HepG2 (cell line): ENCODE measurements around the gene ALDOA. TPM values are rescaled to one million over a fixed set of nuclear protein-coding genes. Genes with fewer than 3 reads are reported as not detected.
A peak's percentile ranks its signal among the peaks of the same experiment; 100 is the strongest.

Source experiments
- CENPX ChIP-seq: sonication (generic); formaldehyde crosslinking; IDR thresholded peaks from 2 replicates; pipeline ENCODE4 v1.9.0; 2021; ENCODE audit warnings: mild to moderate bottlenecking, missing genetic modification reagents, moderate library complexity
- ELF4 ChIP-seq: sonication (generic); formaldehyde crosslinking; IDR thresholded peaks from 2 replicates; pipeline ENCODE4 v1.5.0; 2020; ENCODE audit warnings: missing genetic modification reagents, mild to moderate bottlenecking, moderate library complexity, borderline replicate concordance
- GATAD2A ChIP-seq: IDR thresholded peaks from 2 replicates; pipeline ENCODE4 v1.6.1; 2016
- HDAC6 ChIP-seq: fragments of 200-600 bp; sonication (generic); IDR thresholded peaks from 2 replicates; pipeline ENCODE4 v1.7.0; 2017; ENCODE audit warnings: mild to moderate bottlenecking, antibody characterized with exemption, low read length, low read depth
- HIVEP1 ChIP-seq: sonication (generic); formaldehyde crosslinking; IDR thresholded peaks from 2 replicates; pipeline ENCODE4 v1.4.0; 2020; ENCODE audit warnings: mild to moderate bottlenecking, missing genetic modification reagents
- HNRNPH1 ChIP-seq: fragments of 200-400 bp; formaldehyde crosslinking; optimal IDR thresholded peaks from 2 replicates; pipeline ENCODE3; 2017; ENCODE audit warnings: mild to moderate bottlenecking, low read depth, low read length
- KDM5B ChIP-seq: sonication (generic); formaldehyde crosslinking; IDR thresholded peaks from 2 replicates; pipeline ENCODE4 v1.4.0; 2020; ENCODE audit warnings: missing genetic modification reagents, mild to moderate bottlenecking, borderline replicate concordance
- KLF15 ChIP-seq: sonication (generic); formaldehyde crosslinking; IDR thresholded peaks from 2 replicates; pipeline ENCODE4 v1.8.1; 2023; ENCODE audit warnings: borderline replicate concordance, mild to moderate bottlenecking, inconsistent platforms, missing genetic modification reagents, mixed read lengths
- LBX2 ChIP-seq: sonication (generic); formaldehyde crosslinking; IDR thresholded peaks from 2 replicates; pipeline ENCODE4 v1.5.0; 2020; ENCODE audit warnings: missing genetic modification reagents, mild to moderate bottlenecking, borderline replicate concordance
- MATR3 ChIP-seq: sonication (generic); formaldehyde crosslinking; IDR thresholded peaks from 2 replicates; pipeline ENCODE4 v1.4.0; 2020; ENCODE audit warnings: missing genetic modification reagents
- MYNN ChIP-seq: sonication (generic); formaldehyde crosslinking; IDR thresholded peaks from 2 replicates; pipeline ENCODE4 v1.4.0; 2020; ENCODE audit warnings: mild to moderate bottlenecking, low read depth, missing genetic modification reagents
- NCOA1 ChIP-seq: sonication (generic); formaldehyde crosslinking; IDR thresholded peaks from 2 replicates; pipeline ENCODE4 v1.9.0; 2021; ENCODE audit warnings: missing genetic modification reagents
- NFRKB ChIP-seq: fragments of 450-650 bp; IDR thresholded peaks from 2 replicates; pipeline ENCODE4 v1.6.1; 2017
- PAF1 ChIP-seq: IDR thresholded peaks from 2 replicates; pipeline ENCODE4 v1.6.1; 2016; ENCODE audit warnings: missing genetic modification reagents, missing compliant biosample characterization
- SMAD1 ChIP-seq: sonication (generic); formaldehyde crosslinking; IDR thresholded peaks from 2 replicates; pipeline ENCODE4 v1.4.0; 2020; ENCODE audit warnings: missing genetic modification reagents, low read depth, mild to moderate bottlenecking, borderline replicate concordance
- SNAPC2 ChIP-seq: sonication (generic); formaldehyde crosslinking; IDR thresholded peaks from 2 replicates; pipeline ENCODE4 v1.8.1; 2022; ENCODE audit warnings: mild to moderate bottlenecking, missing genetic modification reagents
- ZBTB21 ChIP-seq: sonication (generic); formaldehyde crosslinking; IDR thresholded peaks from 2 replicates; pipeline ENCODE4 v1.4.0; 2020; ENCODE audit warnings: missing genetic modification reagents
- ZKSCAN1 ChIP-seq: fragments of 150-350 bp; IDR thresholded peaks from 2 replicates; pipeline ENCODE4 v1.6.1; 2014; ENCODE audit warnings: low read length
- ZNF224 ChIP-seq: sonication (generic); formaldehyde crosslinking; IDR thresholded peaks from 2 replicates; pipeline ENCODE4 v1.5.0; 2020; ENCODE audit warnings: mild to moderate bottlenecking, missing genetic modification reagents
- ZNF333 ChIP-seq: sonication (generic); formaldehyde crosslinking; IDR thresholded peaks from 2 replicates; pipeline ENCODE4 v1.4.0; 2020; ENCODE audit warnings: mild to moderate bottlenecking, missing genetic modification reagents, borderline replicate concordance
- ZNF543 ChIP-seq: sonication (generic); formaldehyde crosslinking; IDR thresholded peaks from 2 replicates; pipeline ENCODE4 v1.4.0; 2020; ENCODE audit warnings: mild to moderate bottlenecking, missing genetic modification reagents
- ZNF598 ChIP-seq: sonication (generic); formaldehyde crosslinking; IDR thresholded peaks from 2 replicates; pipeline ENCODE4 v1.5.1; 2020; ENCODE audit warnings: mild to moderate bottlenecking, missing genetic modification reagents, borderline replicate concordance
- polyA plus RNA-seq, 8 experiments: library from polyadenylated mRNA; depleted of rRNA in 3 of 8; stranded (reverse) in 7 of 8; unstranded in 1 of 8; fragments of >200 nt; fragmentation: Illumina TruSeq in 4 of 8; extraction: Trizol in 4 of 8; gene quantifications; 2 replicates each; pipeline versions ENCODE4 v1.2.1 to v1.2.3, GENCODE V29; 2011 to 2016; ENCODE audit warnings: low read depth in 4 of 8, missing spikeins in 1 of 8, mixed read lengths in 1 of 8; ENCODE audit not compliant: insufficient read depth in 1 of 8
- total RNA-seq, 5 experiments: library from RNA; depleted of rRNA; stranded (reverse); fragments of >200 nt; fragmentation: Illumina TruSeq; extraction: Trizol; gene quantifications; 2 replicates each; pipeline ENCODE4 v1.2.3, GENCODE V29; 2016; ENCODE audit warnings: low read depth in 1 of 5
- TF ChIP-seq, protein P1 (sequence below): sonication (generic); formaldehyde crosslinking; IDR thresholded peaks from 2 replicates; pipeline ENCODE4 v1.4.0; 2020; ENCODE audit warnings: missing genetic modification reagents

ALDOA gene
- total and polyA plus RNA-seq, 2 of the 13 experiments (the other 11 are each of a cell fraction or from before 2014, with no cell fraction given): 925 to 1,884 TPM

- TF ChIP-seq, protein P1, sequence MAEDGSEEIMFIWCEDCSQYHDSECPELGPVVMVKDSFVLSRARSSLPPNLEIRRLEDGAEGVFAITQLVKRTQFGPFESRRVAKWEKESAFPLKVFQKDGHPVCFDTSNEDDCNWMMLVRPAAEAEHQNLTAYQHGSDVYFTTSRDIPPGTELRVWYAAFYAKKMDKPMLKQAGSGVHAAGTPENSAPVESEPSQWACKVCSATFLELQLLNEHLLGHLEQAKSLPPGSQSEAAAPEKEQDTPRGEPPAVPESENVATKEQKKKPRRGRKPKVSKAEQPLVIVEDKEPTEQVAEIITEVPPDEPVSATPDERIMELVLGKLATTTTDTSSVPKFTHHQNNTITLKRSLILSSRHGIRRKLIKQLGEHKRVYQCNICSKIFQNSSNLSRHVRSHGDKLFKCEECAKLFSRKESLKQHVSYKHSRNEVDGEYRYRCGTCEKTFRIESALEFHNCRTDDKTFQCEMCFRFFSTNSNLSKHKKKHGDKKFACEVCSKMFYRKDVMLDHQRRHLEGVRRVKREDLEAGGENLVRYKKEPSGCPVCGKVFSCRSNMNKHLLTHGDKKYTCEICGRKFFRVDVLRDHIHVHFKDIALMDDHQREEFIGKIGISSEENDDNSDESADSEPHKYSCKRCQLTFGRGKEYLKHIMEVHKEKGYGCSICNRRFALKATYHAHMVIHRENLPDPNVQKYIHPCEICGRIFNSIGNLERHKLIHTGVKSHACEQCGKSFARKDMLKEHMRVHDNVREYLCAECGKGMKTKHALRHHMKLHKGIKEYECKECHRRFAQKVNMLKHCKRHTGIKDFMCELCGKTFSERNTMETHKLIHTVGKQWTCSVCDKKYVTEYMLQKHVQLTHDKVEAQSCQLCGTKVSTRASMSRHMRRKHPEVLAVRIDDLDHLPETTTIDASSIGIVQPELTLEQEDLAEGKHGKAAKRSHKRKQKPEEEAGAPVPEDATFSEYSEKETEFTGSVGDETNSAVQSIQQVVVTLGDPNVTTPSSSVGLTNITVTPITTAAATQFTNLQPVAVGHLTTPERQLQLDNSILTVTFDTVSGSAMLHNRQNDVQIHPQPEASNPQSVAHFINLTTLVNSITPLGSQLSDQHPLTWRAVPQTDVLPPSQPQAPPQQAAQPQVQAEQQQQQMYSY (CRISPR knock-in tag): no peak; the same call in 1 of the 2 replicates
- 0 out of 2 replicates have a peak, but pooled peaks have one; percentile 31 for TF ChIP-seq KLF15 (CRISPR knock-in tag)
- TF ChIP-seq MATR3 (CRISPR knock-in tag): no peak
- peak; percentile 68; the same call in 1 of the 2 replicates for TF ChIP-seq ZNF333 (CRISPR knock-in tag)
- TF ChIP-seq HDAC6: no peak
- peak; percentile 72 for TF ChIP-seq GATAD2A (CRISPR knock-in tag)
- no peak for TF ChIP-seq MYNN (CRISPR knock-in tag)
- peak; percentile 68; the same call in 1 of the 2 replicates for TF ChIP-seq ZBTB21
- no peak for TF ChIP-seq ZKSCAN1
- TF ChIP-seq CENPX: 0 out of 2 replicates have a peak, but pooled peaks have one; percentile 54
- TF ChIP-seq ZNF598 (CRISPR knock-in tag): no peak
- no peak for TF ChIP-seq NFRKB
- 0 out of 2 replicates have a peak, but pooled peaks have one; percentile 23 for TF ChIP-seq ZNF224 (CRISPR knock-in tag)
- peak; percentile 91 for TF ChIP-seq KDM5B (CRISPR knock-in tag)
- TF ChIP-seq HNRNPH1: no peak
- no peak for TF ChIP-seq ELF4 (CRISPR knock-in tag)
- no peak for TF ChIP-seq NCOA1 (CRISPR knock-in tag)
- peak; percentile 67; the same call in 1 of the 2 replicates for TF ChIP-seq SNAPC2 (CRISPR knock-in tag)
- peak; percentile 90; the same call in 1 of the 2 replicates for TF ChIP-seq ZNF543
- no peak; the same call in 1 of the 2 replicates for TF ChIP-seq SMAD1
- peak; percentile 69; the same call in 1 of the 2 replicates for TF ChIP-seq HIVEP1 (CRISPR knock-in tag)
- no peak for TF ChIP-seq LBX2 (CRISPR knock-in tag)
- 0 out of 2 replicates have a peak, but pooled peaks have one; percentile 23 for TF ChIP-seq PAF1 (CRISPR knock-in tag)
Measured at GRCh38 chr16:30092373-30093010, 26.9 kb downstream of the ALDOA start (continued).
